Measurements from ENCODE around the gene TSPAN1.

Gene TSPAN1

DNA sequence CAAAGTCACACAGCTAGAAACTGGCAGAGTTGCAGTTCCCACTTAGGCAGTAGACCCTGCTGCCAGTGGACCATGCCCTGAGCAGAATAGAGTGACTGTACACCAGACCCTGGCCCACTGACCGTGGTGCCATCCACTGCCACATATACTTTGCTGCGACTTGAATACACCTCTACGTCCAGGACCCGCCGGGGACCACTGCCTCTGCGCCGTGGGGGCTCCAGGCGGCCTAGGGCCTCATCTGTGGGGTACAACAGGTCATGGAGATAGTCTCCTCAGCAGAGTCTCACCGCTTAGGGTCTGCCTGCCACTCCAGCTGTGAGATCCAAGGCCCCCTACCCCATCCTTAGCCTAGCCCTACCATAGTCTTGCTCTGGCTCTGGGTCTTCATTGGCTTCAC, 21.7 kb downstream of the TSPAN1 start:
- no peak for DNase-seq (ENCODE audit: low spot score)
- TF ChIP-seq, protein P1, sequence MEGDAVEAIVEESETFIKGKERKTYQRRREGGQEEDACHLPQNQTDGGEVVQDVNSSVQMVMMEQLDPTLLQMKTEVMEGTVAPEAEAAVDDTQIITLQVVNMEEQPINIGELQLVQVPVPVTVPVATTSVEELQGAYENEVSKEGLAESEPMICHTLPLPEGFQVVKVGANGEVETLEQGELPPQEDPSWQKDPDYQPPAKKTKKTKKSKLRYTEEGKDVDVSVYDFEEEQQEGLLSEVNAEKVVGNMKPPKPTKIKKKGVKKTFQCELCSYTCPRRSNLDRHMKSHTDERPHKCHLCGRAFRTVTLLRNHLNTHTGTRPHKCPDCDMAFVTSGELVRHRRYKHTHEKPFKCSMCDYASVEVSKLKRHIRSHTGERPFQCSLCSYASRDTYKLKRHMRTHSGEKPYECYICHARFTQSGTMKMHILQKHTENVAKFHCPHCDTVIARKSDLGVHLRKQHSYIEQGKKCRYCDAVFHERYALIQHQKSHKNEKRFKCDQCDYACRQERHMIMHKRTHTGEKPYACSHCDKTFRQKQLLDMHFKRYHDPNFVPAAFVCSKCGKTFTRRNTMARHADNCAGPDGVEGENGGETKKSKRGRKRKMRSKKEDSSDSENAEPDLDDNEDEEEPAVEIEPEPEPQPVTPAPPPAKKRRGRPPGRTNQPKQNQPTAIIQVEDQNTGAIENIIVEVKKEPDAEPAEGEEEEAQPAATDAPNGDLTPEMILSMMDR (conservative IDR thresholded peaks at IDR 0.05; ENCODE audit: low read depth): no peak
- POLR2A ChIA-PET (ENCODE audit: low non-redundant PET): no interaction called here
- peak overlapping the region; percentile 87 for H3K27ac ChIP-seq
- CTCF ChIA-PET: no interaction called here

DNA sequence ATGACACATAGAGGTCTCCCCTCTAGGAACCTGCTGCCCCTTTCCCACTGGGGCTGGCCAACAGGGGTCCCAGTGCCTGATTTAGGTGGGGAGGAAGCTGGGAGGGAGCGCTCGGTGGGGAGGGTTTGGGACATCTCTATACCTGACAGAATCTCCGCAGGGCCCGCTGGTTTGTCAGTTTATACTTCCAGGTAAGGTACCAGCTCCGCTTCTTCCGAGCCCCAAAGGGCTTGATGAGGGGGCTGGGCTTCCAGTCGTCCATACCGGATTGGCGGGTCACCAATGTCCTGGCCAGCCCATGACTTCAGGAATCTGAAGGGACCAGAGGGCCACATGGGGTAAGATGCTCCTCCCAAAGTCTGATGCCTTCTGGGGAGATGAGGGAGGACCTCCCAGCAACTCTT, 22.7 kb downstream of the TSPAN1 start:
- peak overlapping the region; percentile 87 for H3K27ac ChIP-seq
- ChIA-PET CTCF (interaction anchor here (1.2 to 2.5 kb wide), 2 partner anchors 16 to 26 kb away, joined by 4 to 18 read pairs; no protein-coding TSS in a partner anchor), POLR2A (ENCODE audit: low non-redundant PET) (interaction anchor here (0.7 to 1.3 kb wide), 2 partner anchors 15 to 30 kb away, joined by 3 to 4 read pairs; no protein-coding TSS in a partner anchor)
- TF ChIP-seq, protein P1 (conservative IDR thresholded peaks at IDR 0.05; ENCODE audit: low read depth): no peak
- no peak for DNase-seq (ENCODE audit: low spot score)

DNA sequence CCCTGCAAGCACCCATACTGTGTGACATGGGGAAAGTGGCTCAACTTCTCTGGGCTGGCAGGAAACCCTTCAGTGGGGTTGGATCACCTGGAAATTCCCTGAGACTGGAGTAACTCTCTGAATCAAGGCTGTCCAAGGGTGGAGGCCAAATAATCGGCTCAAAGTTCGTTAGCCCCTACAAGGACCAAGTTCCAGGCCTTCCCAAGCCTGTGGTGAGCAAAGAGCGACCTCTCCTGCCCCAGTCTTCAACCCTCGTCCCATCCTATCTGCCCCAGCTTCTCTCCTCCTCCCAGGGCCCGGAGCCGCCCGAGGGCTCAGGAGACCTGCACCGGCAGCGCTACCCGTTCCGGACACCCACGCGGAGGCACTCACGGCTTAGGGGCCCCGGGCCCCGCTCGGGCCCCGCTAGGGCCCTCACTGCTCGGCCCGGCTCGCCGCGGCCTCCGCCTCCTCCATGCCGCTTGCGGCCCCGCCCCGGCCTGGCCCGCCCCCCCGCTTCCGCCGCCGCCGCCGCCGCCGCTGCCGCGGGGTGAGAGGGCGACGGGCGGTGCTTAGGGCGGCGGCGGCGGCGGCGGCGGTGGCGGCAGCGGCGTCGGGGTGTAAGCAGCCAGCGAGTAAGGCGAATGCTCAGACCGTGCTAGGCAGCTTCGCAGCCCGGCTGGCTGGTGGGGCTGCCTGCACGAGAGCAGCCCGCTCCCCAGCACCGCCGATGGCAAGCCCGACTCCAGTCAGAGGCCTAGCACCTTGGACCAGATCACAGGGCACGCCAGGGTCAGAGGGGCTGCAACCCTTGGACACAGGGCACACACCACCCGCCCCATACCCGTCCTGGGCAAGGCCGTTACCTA, 23.3 kb downstream of the TSPAN1 start, which contains the start of gene POMGNT1:
TSS of gene POMGNT1 (minus strand) at position 471 of the 848 bp plus-strand sequence. CDS start 613 bp downstream, outside the sequence.
- peak; percentile 82 for DNase-seq (ENCODE audit: low spot score)
- ChIA-PET POLR2A (ENCODE audit: low non-redundant PET) (interaction anchor here (0.7 to 1.3 kb wide), 2 partner anchors 15 to 30 kb away, joined by 3 to 4 read pairs; no protein-coding TSS in a partner anchor), CTCF (interaction anchor here (1.2 to 2.5 kb wide), 2 partner anchors 17 to 25 kb away, joined by 4 to 18 read pairs; no protein-coding TSS in a partner anchor)
- TF ChIP-seq, protein P1 (conservative IDR thresholded peaks at IDR 0.05; ENCODE audit: low read depth): no peak; the same call in 1 of the 2 replicates
- H3K27ac ChIP-seq: peak within 1 kb of the TSS; percentile 87

DNA sequence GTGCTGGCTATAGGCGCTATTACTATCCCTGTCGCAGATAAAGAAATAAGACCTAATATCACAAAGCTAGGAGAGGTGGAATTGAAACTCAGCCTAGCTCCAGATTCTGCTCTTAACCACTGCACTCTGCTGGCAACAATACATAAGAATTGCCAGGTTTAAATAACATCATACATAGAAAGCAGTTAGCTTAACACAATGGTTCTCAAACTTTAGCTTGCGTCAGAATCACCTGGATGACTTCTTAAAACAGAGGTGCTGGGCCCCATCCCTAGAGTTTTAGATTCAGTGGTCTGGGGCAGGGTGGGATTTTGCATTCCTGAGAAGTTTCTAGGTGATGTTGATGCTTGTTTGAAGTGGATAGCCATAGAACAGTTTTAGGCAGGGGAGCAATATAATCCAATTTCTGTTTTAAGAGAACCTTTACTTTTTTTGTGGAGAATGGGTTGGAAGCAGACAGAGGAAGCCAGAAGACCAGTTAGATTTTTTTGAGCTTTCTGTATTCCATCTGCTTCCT, 24.4 kb downstream of the TSPAN1 start:
- DNase-seq (ENCODE audit: low spot score): no peak
- peak overlapping the region; percentile 87 for H3K27ac ChIP-seq
- ChIA-PET CTCF (interaction anchor here (0.6 to 2.5 kb wide), 3 partner anchors 12 to 24 kb away, joined by 3 to 18 read pairs (median 3); no protein-coding TSS in a partner anchor), POLR2A (ENCODE audit: low non-redundant PET) (interaction anchor here (0.6 kb wide), 1 partner anchor 242 kb away, joined by 3 read pairs; no protein-coding TSS in a partner anchor)
- TF ChIP-seq, protein P1 (conservative IDR thresholded peaks at IDR 0.05; ENCODE audit: low read depth): no peak

DNA sequence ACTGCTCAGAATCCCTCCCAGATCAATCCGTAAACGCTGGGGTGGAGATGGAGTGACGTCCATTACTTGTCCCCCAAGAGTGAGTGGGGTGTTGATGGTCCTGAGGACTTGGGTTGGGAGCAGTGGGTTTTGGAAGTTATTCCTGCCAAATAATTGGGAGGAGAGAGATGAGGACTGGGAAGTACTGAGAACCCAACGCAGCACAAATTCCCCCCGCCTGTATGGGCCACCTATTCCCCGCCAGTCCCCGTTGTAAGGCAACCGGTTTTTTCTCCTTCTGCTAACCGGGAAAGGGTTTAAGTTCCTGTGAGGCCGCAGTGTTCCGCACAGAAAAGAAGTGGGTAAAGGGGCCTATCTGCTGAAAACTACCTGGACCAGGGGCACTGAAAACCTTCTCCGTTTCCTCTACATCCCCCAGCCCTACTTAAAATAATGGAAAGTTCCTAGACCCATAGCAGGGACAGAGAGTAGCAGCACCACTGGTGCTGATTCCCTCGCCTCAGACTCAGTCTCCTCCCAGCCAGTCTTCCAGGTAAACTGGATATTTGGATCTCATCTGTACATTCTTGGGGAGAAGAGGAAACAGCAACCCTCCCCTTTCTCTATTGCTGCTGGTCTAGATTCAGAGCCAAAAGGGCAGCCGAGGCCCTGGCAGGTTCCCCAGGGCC, 29.0 kb downstream of the TSPAN1 start:
- H3K27ac ChIP-seq: peak overlapping the region; percentile 82
- POLR2A ChIA-PET (ENCODE audit: low non-redundant PET): no interaction called here
- CTCF ChIA-PET: interaction anchor here (0.7 to 1.6 kb wide), 3 partner anchors 20 to 1130 kb away, joined by 3 to 13 read pairs (median 4); no protein-coding TSS in a partner anchor
- no peak for DNase-seq (ENCODE audit: low spot score)
- TF ChIP-seq, protein P1 (conservative IDR thresholded peaks at IDR 0.05; ENCODE audit: low read depth): no peak

DNA sequence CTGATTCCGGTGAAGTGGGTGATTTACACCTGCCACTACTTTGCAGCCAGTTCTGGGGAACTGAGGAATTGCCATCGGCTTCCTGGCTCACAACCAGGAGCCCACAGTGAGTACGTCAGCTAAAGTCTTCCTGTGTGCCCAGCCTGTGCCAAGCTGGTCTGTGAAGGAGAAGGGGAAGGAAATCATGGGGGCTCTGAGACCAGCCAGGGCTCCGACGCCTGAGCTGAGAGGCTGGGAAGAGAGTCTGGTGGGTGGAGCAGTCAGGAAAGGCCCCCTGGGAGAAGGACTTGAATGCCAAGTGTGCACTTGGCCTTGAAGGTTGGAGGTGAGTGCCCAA, 29.5 kb downstream of the TSPAN1 start:
- TF ChIP-seq, protein P1 (conservative IDR thresholded peaks at IDR 0.05; ENCODE audit: low read depth): no peak
- peak overlapping the region; percentile 82 for H3K27ac ChIP-seq
- ChIA-PET CTCF (interaction anchor here (0.5 to 1.6 kb wide), 3 partner anchors 20 to 323 kb away, joined by 3 to 13 read pairs (median 3); no protein-coding TSS in a partner anchor), POLR2A (ENCODE audit: low non-redundant PET) (no interaction called here)
- DNase-seq (ENCODE audit: low spot score): no peak

Measured in RWPE1 (cell line).